HEK293 (cell line): ENCODE results near the gene PXMP2.

Experiments
- CTCF ChIA-PET: fragments of 350-600 bp; formaldehyde crosslinking; extraction: SDS; loops from one replicate; lab custom pipeline; 2021; ENCODE audit warnings: antibody characterized with exemption; lab: Yijun Ruan, JAX
- POLR2A ChIA-PET: fragments of 300-600 bp; formaldehyde crosslinking; extraction: SDS; loops from one replicate; lab custom pipeline; 2020; ENCODE audit warnings: antibody characterized with exemption, inconsistent platforms; lab: Yijun Ruan, JAX
- H3K27ac ChIP-seq: fragments of 200-500 bp; sonication (Bioruptor generic); 2 replicates; pipeline ENCODE4 v1.5.1; 2014; ENCODE audit warnings: low read depth, low read length, control low read depth, inconsistent platforms; ENCODE audit errors: extremely low read depth
- H3K36me3 ChIP-seq, 2 experiments: fragments of 200-500 bp in 1 of 2; sonication (Bioruptor generic) in 1 of 2; 1 replicate in 1 of 2; 2 replicates in 1 of 2; pipeline ENCODE4 v1.5.1; 2014 to 2017; ENCODE audit warnings: inconsistent platforms in 2 of 2, low read length in 2 of 2; ENCODE audit not compliant: control insufficient read depth in 2 of 2, insufficient read depth in 1 of 2
- H3K4me1 ChIP-seq: fragments of 200-500 bp; sonication (Bioruptor generic); 2 replicates; pipeline ENCODE4 v1.5.1; 2014; ENCODE audit warnings: mild to moderate bottlenecking, low read length, inconsistent platforms; ENCODE audit not compliant: control insufficient read depth, insufficient read depth
- H3K4me3 ChIP-seq: 2 replicates; pipeline ENCODE4 v1.5.1; 2011; ENCODE audit warnings: low read depth, mild to moderate bottlenecking, control low read depth, low read length, moderate library complexity
- H3K9me3 ChIP-seq: fragments of 200-500 bp; sonication (Bioruptor generic); 2 replicates; pipeline ENCODE4 v1.5.1; 2014; ENCODE audit warnings: low read depth, low read length, inconsistent platforms; ENCODE audit not compliant: control insufficient read depth, insufficient read depth
- ATF2 ChIP-seq: fragments of 450-650 bp; formaldehyde crosslinking; IDR thresholded peaks from 2 replicates; pipeline ENCODE4 v1.5.1; 2016; ENCODE audit warnings: missing biosample characterization, missing genetic modification characterization, low read depth
- GLIS1 ChIP-seq: fragments of 450-650 bp; formaldehyde crosslinking; IDR thresholded peaks from 2 replicates; pipeline ENCODE4 v1.5.1; 2016; ENCODE audit warnings: missing biosample characterization, missing genetic modification characterization
- MYNN ChIP-seq: fragments of 450-650 bp; formaldehyde crosslinking; IDR thresholded peaks from 2 replicates; pipeline ENCODE4 v1.5.1; 2016; ENCODE audit warnings: missing biosample characterization, missing genetic modification characterization, borderline replicate concordance
- SCRT2 ChIP-seq: fragments of 450-650 bp; formaldehyde crosslinking; IDR thresholded peaks from 2 replicates; pipeline ENCODE4 v1.5.1; 2016; ENCODE audit warnings: missing biosample characterization, missing genetic modification characterization
- ZBTB21 ChIP-seq: fragments of 450-650 bp; formaldehyde crosslinking; IDR thresholded peaks from 2 replicates; pipeline ENCODE4 v1.5.1; 2017; ENCODE audit warnings: missing biosample characterization, missing genetic modification characterization
- ZBTB26 ChIP-seq: fragments of 450-650 bp; formaldehyde crosslinking; optimal IDR thresholded peaks from 2 replicates; pipeline ENCODE3; 2016; ENCODE audit warnings: missing biosample characterization, mild to moderate bottlenecking, missing genetic modification characterization
- ZNF138 ChIP-seq: fragments of 450-650 bp; formaldehyde crosslinking; IDR thresholded peaks from 2 replicates; pipeline ENCODE4 v1.5.1; 2016; ENCODE audit warnings: missing biosample characterization, missing genetic modification characterization, borderline replicate concordance
- ZNF148 ChIP-seq: fragments of 450-650 bp; formaldehyde crosslinking; IDR thresholded peaks from 2 replicates; pipeline ENCODE4 v1.5.0; 2017; ENCODE audit warnings: missing biosample characterization, missing genetic modification characterization, borderline replicate concordance
- ZNF16 ChIP-seq: fragments of 450-650 bp; formaldehyde crosslinking; IDR thresholded peaks from 2 replicates; pipeline ENCODE4 v1.5.1; 2016; ENCODE audit warnings: low read depth, missing biosample characterization, missing genetic modification characterization
- ZNF174 ChIP-seq: fragments of 450-650 bp; formaldehyde crosslinking; IDR thresholded peaks from 2 replicates; pipeline ENCODE4 v1.5.0; 2017; ENCODE audit warnings: missing biosample characterization, mild to moderate bottlenecking, missing genetic modification characterization
- ZNF19 ChIP-seq: fragments of 450-650 bp; formaldehyde crosslinking; IDR thresholded peaks from 2 replicates; pipeline ENCODE4; 2016; ENCODE audit warnings: missing biosample characterization, missing genetic modification characterization, low read depth
- ZNF354C ChIP-seq: fragments of 450-650 bp; formaldehyde crosslinking; IDR thresholded peaks from 2 replicates; pipeline ENCODE4 v1.5.1; 2016; ENCODE audit warnings: missing biosample characterization, missing genetic modification characterization, low read depth, borderline replicate concordance
- ZNF394 ChIP-seq: fragments of 450-650 bp; formaldehyde crosslinking; IDR thresholded peaks from 2 replicates; pipeline ENCODE4 v1.5.1; 2016; ENCODE audit warnings: missing biosample characterization, missing genetic modification characterization, mild to moderate bottlenecking, moderate library complexity, borderline replicate concordance
- ZNF398 ChIP-seq: fragments of 450-650 bp; formaldehyde crosslinking; IDR thresholded peaks from 2 replicates; pipeline ENCODE4 v1.5.1; 2017; ENCODE audit warnings: missing biosample characterization, missing genetic modification characterization
- ZNF560 ChIP-seq: fragments of 450-650 bp; formaldehyde crosslinking; IDR thresholded peaks from 2 replicates; pipeline ENCODE4 v1.5.1; 2017; ENCODE audit warnings: missing biosample characterization, missing genetic modification characterization, borderline replicate concordance
- ZNF600 ChIP-seq: fragments of 450-650 bp; formaldehyde crosslinking; IDR thresholded peaks from 2 replicates; pipeline ENCODE4 v1.5.1; 2016; ENCODE audit warnings: missing biosample characterization, missing genetic modification characterization
- ZNF623 ChIP-seq: fragments of 450-650 bp; formaldehyde crosslinking; IDR thresholded peaks from 2 replicates; pipeline ENCODE4 v1.5.1; 2016; ENCODE audit warnings: missing biosample characterization, missing genetic modification characterization
- ZNF664 ChIP-seq: fragments of 450-650 bp; formaldehyde crosslinking; IDR thresholded peaks from 2 replicates; pipeline ENCODE4 v1.5.1; 2016; ENCODE audit warnings: missing biosample characterization, missing genetic modification characterization
- ZNF707 ChIP-seq: fragments of 450-650 bp; formaldehyde crosslinking; IDR thresholded peaks from 2 replicates; pipeline ENCODE4 v1.5.1; 2016; ENCODE audit warnings: missing biosample characterization, missing genetic modification characterization
- ZNF768 ChIP-seq: fragments of 450-650 bp; formaldehyde crosslinking; IDR thresholded peaks from 2 replicates; pipeline ENCODE4 v1.5.1; 2018; ENCODE audit warnings: missing biosample characterization, mild to moderate bottlenecking, missing genetic modification characterization

The PXMP2 gene

GRCh38 chr12:132695431-132695830 is 8.0 kb downstream of the PXMP2 start:
- TF ChIP-seq ZNF138 = no peak
- TF ChIP-seq ZNF600 (tag by site-specific recombination) = no peak
- no peak for TF ChIP-seq ZBTB26 (tag by site-specific recombination)
- TF ChIP-seq ZNF707 (tag by site-specific recombination) = no peak
- TF ChIP-seq ZNF16 (tag by site-specific recombination) = no peak
- TF ChIP-seq ZNF19 (tag by site-specific recombination) = no peak
- no peak for TF ChIP-seq ZNF623 (tag by site-specific recombination)
- TF ChIP-seq ZNF664 (tag by site-specific recombination) = no peak
- TF ChIP-seq GLIS1 (tag by site-specific recombination) = no peak
- Histone ChIP-seq H3K4me1 (peaks cover 3% of the 10 kb centered on the region), H3K4me3 (no peak overlapping the region), H3K9me3 (no peaks in the 10 kb centered on the region), H3K36me3 (peaks cover 31 to 66% of the 10 kb centered on the region in 2 experiments; a peak in 2 of 3 replicates), H3K27ac (no peak overlapping the region)
- ChIA-PET POLR2A (interaction anchor here (0.5 kb wide), 1 partner anchor 39 kb away, joined by 3 read pairs; no protein-coding TSS in a partner anchor), CTCF (interaction anchor here (0.7 to 0.8 kb wide), 2 partner anchors 9 to 625 kb away, joined by 3 read pairs; no protein-coding TSS in a partner anchor)

- ChIA-PET POLR2A (no interaction called here), CTCF (no interaction called here)
- H3K36me3 ChIP-seq = peaks cover 24 to 77% of the 10 kb centered on the region in 2 experiments
Measured at GRCh38 chr12:132698341-132698740, 11.0 kb downstream of the PXMP2 start.

More at GRCh38 chr12:132698341-132698740, 11.0 kb downstream of the PXMP2 start:
- TF ChIP-seq ZNF394 (no peak), ZBTB26 (tag by site-specific recombination) (no peak), ZNF354C (tag by site-specific recombination) (no peak), SCRT2 (tag by site-specific recombination) (no peak), MYNN (tag by site-specific recombination) (no peak), ZNF560 (tag by site-specific recombination) (no peak), ZNF174 (tag by site-specific recombination) (no peak), ZNF398 (no peak), ATF2 (tag by site-specific recombination) (no peak), ZBTB21 (no peak), ZNF148 (tag by site-specific recombination) (no peak), ZNF768 (tag by site-specific recombination) (no peak)
- TF ChIP-seq, all 188 proteins: peak for 0
- Histone ChIP-seq H3K4me3 (no peak overlapping the region), H3K4me1 (peaks cover 7% of the 10 kb centered on the region), H3K9me3 (no peaks in the 10 kb centered on the region), H3K27ac (no peak overlapping the region)
